Pulmonary artery endothelial cell (primary cell): Measurements from ENCODE around the gene SSNA1. TPM values are rescaled to one million over a fixed set of nuclear protein-coding genes. Genes with fewer than 3 reads are reported as not detected.
A peak's percentile ranks its signal among the peaks of the same experiment; 100 is the strongest.

Experiments
- DNase-seq: peaks from one replicate; pipeline ENCODE4 v3.0.0-alpha.2; 2011; ENCODE audit warnings: low read depth, low spot score
- total RNA-seq: library from RNA; depleted of rRNA; stranded (reverse); fragments of >200 nt; gene quantifications from 2 replicates; pipeline ENCODE4 v1.2.3, GENCODE V29; 2014

SSNA1 gene
- total RNA-seq, 1 donor from 2014 or later, result 115 TPM

GRCh38 chr9:137199411-137200121 lies 11.1 kb downstream of the SSNA1 start:
- DNase-seq, result no peak

GRCh38 chr9:137200311-137201204 lies 12.1 kb downstream of the SSNA1 start, which contains the start of gene TPRN:
TPRN (minus strand) TSS chr9:137200741; CDS start chr9:137200711, 30 bp downstream.
- peak; percentile 96 for DNase-seq

GRCh38 chr9:137201205-137201868 lies 12.9 kb downstream of the SSNA1 start:
- no peak for DNase-seq

GRCh38 chr9:137202966-137203365 lies 14.5 kb downstream of the SSNA1 start:
- DNase-seq, result no peak

GRCh38 chr9:137204731-137205125 lies 16.3 kb downstream of the SSNA1 start:
- DNase-seq, result no peak

- DNase-seq, result peak; percentile 46
These were observed 16.9 kb downstream of the SSNA1 start, which contains the start of the genes NDOR1 and TMEM203 for GRCh38 chr9:137205126-137206069. NDOR1 (plus strand) TSS chr9:137205700; CDS start chr9:137205778, 78 bp downstream. TMEM203 (minus strand) TSS chr9:137205648; CDS start chr9:137205414, 234 bp downstream.

GRCh38 chr9:137206602-137207001 lies 18.1 kb downstream of the SSNA1 start:
- no peak for DNase-seq

GRCh38 chr9:137211532-137211931 lies 23.1 kb downstream of the SSNA1 start:
- DNase-seq, result no peak

- DNase-seq, result no peak
These were observed 24.0 kb downstream of the SSNA1 start for GRCh38 chr9:137212520-137212919.

GRCh38 chr9:137213160-137214060 lies 24.9 kb downstream of the SSNA1 start:
- DNase-seq, result no peak

- DNase-seq, result no peak
These were observed 26.1 kb downstream of the SSNA1 start for GRCh38 chr9:137214620-137215019.

GRCh38 chr9:137215196-137215986 lies 26.9 kb downstream of the SSNA1 start:
- no peak for DNase-seq

- DNase-seq, result no peak
These were observed 27.9 kb downstream of the SSNA1 start for GRCh38 chr9:137216188-137216965.

- no peak for DNase-seq
These were observed 29.1 kb downstream of the SSNA1 start for GRCh38 chr9:137217276-137218211.

- DNase-seq, result no peak
These were observed 29.8 kb downstream of the SSNA1 start for GRCh38 chr9:137218212-137218753.

- no peak for DNase-seq
These were observed 30.3 kb downstream of the SSNA1 start for GRCh38 chr9:137218754-137219271.
